ENCODE data around the gene RPH3AL.

RPH3AL gene

GRCh38 chr17:352421-353212, at the start of gene RPH3AL:
Gene RPH3AL, minus strand, starts transcription at chr17:352807. Its CDS starts 25,264 bp downstream, at chr17:327543.
- no peak for DNase-seq

GRCh38 chr17:400257-400656, 47.6 kb upstream of the RPH3AL start:
- DNase-seq = no peak

GRCh38 chr17:396788-397187, 44.2 kb upstream of the RPH3AL start:
- no peak for DNase-seq

GRCh38 chr17:395974-396373, 43.4 kb upstream of the RPH3AL start:
- DNase-seq = no peak

GRCh38 chr17:395179-395578, 42.6 kb upstream of the RPH3AL start:
- DNase-seq = no peak

GRCh38 chr17:394718-395095, 42.1 kb upstream of the RPH3AL start:
- DNase-seq = no peak

- no peak for DNase-seq
Observed at GRCh38 chr17:393806-394717, 41.5 kb upstream of the RPH3AL start.

- DNase-seq = no peak
Observed at GRCh38 chr17:391850-392249, 39.2 kb upstream of the RPH3AL start.

GRCh38 chr17:390025-390424, 37.4 kb upstream of the RPH3AL start:
- no peak for DNase-seq

- DNase-seq = no peak
Observed at GRCh38 chr17:388087-388486, 35.5 kb upstream of the RPH3AL start.

GRCh38 chr17:386141-386876, 33.7 kb upstream of the RPH3AL start:
- no peak for DNase-seq

GRCh38 chr17:385836-386140, 33.2 kb upstream of the RPH3AL start:
- no peak for DNase-seq

- DNase-seq = no peak
Observed at GRCh38 chr17:385178-385835, 32.7 kb upstream of the RPH3AL start.

- no peak for DNase-seq
Observed at GRCh38 chr17:384622-385177, 32.1 kb upstream of the RPH3AL start.

- no peak for DNase-seq
Observed at GRCh38 chr17:383771-384621, 31.4 kb upstream of the RPH3AL start.

GRCh38 chr17:382644-383533, 30.3 kb upstream of the RPH3AL start:
- no peak for DNase-seq

GRCh38 chr17:381941-382643, 29.5 kb upstream of the RPH3AL start:
- no peak for DNase-seq

- DNase-seq = no peak
Observed at GRCh38 chr17:381516-381915, 28.9 kb upstream of the RPH3AL start.

- no peak for DNase-seq
Observed at GRCh38 chr17:379531-380465, 27.2 kb upstream of the RPH3AL start.
